Transverse colon (tissue), 3 donors: ENCODE data around the gene FKBP7.

ENCODE experiments used
- POLR2A ChIP-seq: fragments of 450-650 bp; IDR thresholded peaks from one replicate; pipeline ENCODE4 v1.6.1; 2016; ENCODE audit warnings: antibody characterized with exemption, mild to moderate bottlenecking, moderate library complexity
- TF ChIP-seq, protein P1 (sequence below), 5 experiments: fragments of 200-600 bp in 3 of 5; fragments of 450-650 bp in 2 of 5; sonication (generic) in 3 of 5; IDR thresholded peaks; 1 replicate in 2 of 5; 2 replicates in 3 of 5; pipeline ENCODE4 v1.5.1; 2016 to 2017; ENCODE audit warnings: antibody characterized with exemption in 5 of 5, inconsistent platforms in 3 of 5, mild to moderate bottlenecking in 2 of 5, moderate library complexity in 1 of 5

- TF ChIP-seq POLR2A, result no peak
- TF ChIP-seq, protein P1, sequence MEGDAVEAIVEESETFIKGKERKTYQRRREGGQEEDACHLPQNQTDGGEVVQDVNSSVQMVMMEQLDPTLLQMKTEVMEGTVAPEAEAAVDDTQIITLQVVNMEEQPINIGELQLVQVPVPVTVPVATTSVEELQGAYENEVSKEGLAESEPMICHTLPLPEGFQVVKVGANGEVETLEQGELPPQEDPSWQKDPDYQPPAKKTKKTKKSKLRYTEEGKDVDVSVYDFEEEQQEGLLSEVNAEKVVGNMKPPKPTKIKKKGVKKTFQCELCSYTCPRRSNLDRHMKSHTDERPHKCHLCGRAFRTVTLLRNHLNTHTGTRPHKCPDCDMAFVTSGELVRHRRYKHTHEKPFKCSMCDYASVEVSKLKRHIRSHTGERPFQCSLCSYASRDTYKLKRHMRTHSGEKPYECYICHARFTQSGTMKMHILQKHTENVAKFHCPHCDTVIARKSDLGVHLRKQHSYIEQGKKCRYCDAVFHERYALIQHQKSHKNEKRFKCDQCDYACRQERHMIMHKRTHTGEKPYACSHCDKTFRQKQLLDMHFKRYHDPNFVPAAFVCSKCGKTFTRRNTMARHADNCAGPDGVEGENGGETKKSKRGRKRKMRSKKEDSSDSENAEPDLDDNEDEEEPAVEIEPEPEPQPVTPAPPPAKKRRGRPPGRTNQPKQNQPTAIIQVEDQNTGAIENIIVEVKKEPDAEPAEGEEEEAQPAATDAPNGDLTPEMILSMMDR (IDR thresholded peaks at IDR 0.05), result no peak
Measured at GRCh38 chr2:178427458-178427857, 50.9 kb downstream of the FKBP7 start.
